K562 (cell line): ENCODE data around the gene HK2. TPM values are rescaled to one million over a fixed set of nuclear protein-coding genes. Genes with fewer than 3 reads are reported as not detected.

ENCODE experiments used
- ATAC-seq: fragments of 200-7000 bp; cut with Tn5 transposase; 3 replicates; pipeline ENCODE4 v1.9.1; 2020; ENCODE audit warnings: moderate library complexity
- BruUV-seq: library from RNA; stranded (reverse); fragments of 400-500 nt; replicated peaks from 2 replicates; lab custom pipeline; 2021; lab: Mats Ljungman, UMichigan
- CTCF ChIA-PET: fragments of 300-600 bp; formaldehyde crosslinking; extraction: SDS; loops from one replicate; lab custom pipeline; 2021; ENCODE audit warnings: low intra/inter-chr PET ratio; lab: Yijun Ruan, JAX
- POLR2A ChIA-PET: fragments of 300-600, 350-650 bp; sonication (Branson Sonifier 250); formaldehyde crosslinking; extraction: SDS; loops from one replicate; lab custom pipeline; 2021; ENCODE audit warnings: antibody characterized with exemption, inconsistent platforms; lab: Yijun Ruan, JAX
- DNase-seq, 4 experiments: peaks; one replicate each; pipeline versions ENCODE4 v3.0.0 to v3.0.0-alpha.2; 2011 to 2018; ENCODE audit warnings: low spot score in 3 of 4, mixed read lengths in 3 of 4; ENCODE audit errors: extremely low read depth in 1 of 4
- FAIRE-seq: peaks from 2 replicates; lab custom pipeline; 2011; peaks lifted over from hg19 to GRCh38; lab: Jason Lieb, UNC
- H2AFZ ChIP-seq: 2 replicates; pipeline ENCODE4 v1.6.0; 2011; ENCODE audit warnings: low read depth, low read length, control low read depth, inconsistent platforms
- H3K27ac ChIP-seq: fragments of 200-600 bp; 3 replicates; pipeline ENCODE4 v1.8.0; 2011; ENCODE audit warnings: low read depth, mild to moderate bottlenecking, control low read depth, inconsistent platforms, low read length, moderate library complexity, mixed read lengths; ENCODE audit errors: extremely low read depth
- H3K27me3 ChIP-seq, 2 experiments: fragments of 300-600 bp in 1 of 2; 2 replicates in 1 of 2; 3 replicates in 1 of 2; pipeline versions ENCODE4 v1.6.0 to v1.8.0; 2011; ENCODE audit warnings: inconsistent platforms in 2 of 2, low read length in 2 of 2, mild to moderate bottlenecking in 1 of 2, mixed read lengths in 1 of 2, moderate library complexity in 1 of 2; ENCODE audit not compliant: control insufficient read depth in 2 of 2, insufficient read depth in 2 of 2
- H3K36me3 ChIP-seq: fragments of 300-600 bp; 3 replicates; pipeline ENCODE4 v1.8.0; 2011; ENCODE audit warnings: mild to moderate bottlenecking, low read length, inconsistent platforms; ENCODE audit not compliant: control insufficient read depth, insufficient read depth
- H3K4me1 ChIP-seq, 2 experiments: fragments of 200-600 bp in 1 of 2; replicated peaks in 1 of 2; 2 replicates in 1 of 2; 3 replicates in 1 of 2; pipeline versions ENCODE4 v1.5.1 to v1.8.0; 2011; ENCODE audit warnings: inconsistent platforms in 2 of 2, low read length in 2 of 2, mild to moderate bottlenecking in 1 of 2, mixed read lengths in 1 of 2, moderate library complexity in 1 of 2; ENCODE audit not compliant: control insufficient read depth in 2 of 2, insufficient read depth in 2 of 2
- H3K4me2 ChIP-seq: 2 replicates; pipeline ENCODE4 v1.6.1; 2011; ENCODE audit warnings: low read length, control low read depth, inconsistent platforms, mixed read lengths; ENCODE audit not compliant: insufficient read depth
- H3K4me3 ChIP-seq: fragments of 200-600 bp; sonication (generic), shearing (Covaris generic); 2 replicates; pipeline ENCODE4 v1.5.1; 2016; ENCODE audit warnings: control low read depth, inconsistent platforms
- H3K79me2 ChIP-seq: fragments of 200-600 bp; 3 replicates; pipeline ENCODE4 v1.8.0; 2011; ENCODE audit warnings: low read length, inconsistent platforms; ENCODE audit not compliant: control insufficient read depth, insufficient read depth
- H3K9ac ChIP-seq, 2 experiments: 2 replicates each; pipeline versions ENCODE4 v1.6.0 to v1.6.1; 2011; ENCODE audit warnings: low read depth in 2 of 2, low read length in 2 of 2, control low read depth in 1 of 2, inconsistent platforms in 1 of 2, mild to moderate bottlenecking in 1 of 2, mixed read lengths in 1 of 2; ENCODE audit not compliant: insufficient read depth in 1 of 2
- H3K9me1 ChIP-seq: one replicate; pipeline ENCODE4 v1.6.0; 2011; ENCODE audit warnings: inconsistent platforms, mild to moderate bottlenecking, low read length, moderate library complexity; ENCODE audit not compliant: control insufficient read depth, insufficient read depth
- H3K9me3 ChIP-seq: replicated peaks from 2 replicates; pipeline ENCODE4 v1.5.1; 2011; ENCODE audit warnings: low read depth, low read length, inconsistent platforms; ENCODE audit not compliant: control insufficient read depth, insufficient read depth
- H4K20me1 ChIP-seq: replicated peaks from 2 replicates; pipeline ENCODE4 v1.6.1; 2011; ENCODE audit warnings: low read length, inconsistent platforms, mixed read lengths; ENCODE audit not compliant: control insufficient read depth, insufficient read depth
- CREBBP ChIP-seq: IDR thresholded peaks from one replicate; pipeline ENCODE4 v1.6.1; 2012; ENCODE audit warnings: low read depth, mild to moderate bottlenecking, control low read depth, inconsistent platforms, low read length
- FOXA3 ChIP-seq, 2 experiments: fragments of 450-650 bp in 1 of 2; sonication (generic) in 1 of 2; formaldehyde crosslinking; IDR thresholded peaks in 1 of 2; conservative IDR thresholded peaks in 1 of 2; 2 replicates each; pipeline versions ENCODE4 v1.4.0 to v1.8.0; 2020 to 2022; ENCODE audit warnings: mild to moderate bottlenecking in 2 of 2, missing genetic modification reagents in 1 of 2
- NFIC ChIP-seq: fragments of 450-650 bp; IDR thresholded peaks from 2 replicates; pipeline ENCODE4 v1.6.1; 2017; ENCODE audit warnings: mild to moderate bottlenecking, inconsistent platforms
- OTX1 ChIP-seq: fragments of 450-650 bp; formaldehyde crosslinking; IDR thresholded peaks from 2 replicates; pipeline ENCODE4 v1.4.0; 2022; ENCODE audit warnings: mild to moderate bottlenecking
- PURB ChIP-seq: sonication (generic); formaldehyde crosslinking; IDR thresholded peaks from 2 replicates; pipeline ENCODE4 v1.9.0; 2021; ENCODE audit warnings: low read depth, mild to moderate bottlenecking, missing genetic modification reagents
- SREBF1 ChIP-seq: fragments of 150-350 bp; IDR thresholded peaks from 2 replicates; pipeline ENCODE4 v1.6.1; 2014; ENCODE audit warnings: antibody characterized with exemption, low read depth, low read length, borderline replicate concordance
- ZBTB8A ChIP-seq: fragments of 450-650 bp; IDR thresholded peaks from 2 replicates; pipeline ENCODE4 v1.6.1; 2018; ENCODE audit warnings: mild to moderate bottlenecking, moderate library complexity; ENCODE audit not compliant: partially characterized antibody
- ZNF561 ChIP-seq: fragments of 450-650 bp; formaldehyde crosslinking; conservative IDR thresholded peaks from 2 replicates; pipeline ENCODE4 v1.4.0; 2020; ENCODE audit warnings: mild to moderate bottlenecking, moderate library complexity
- WGBS: fragments of 100-300 bp; shearing (Covaris generic); methylation state at CpG from one replicate; pipeline ENCODE4 v1.1.6; 2016; ENCODE audit warnings: low coverage, mixed read lengths; ENCODE audit not compliant: insufficient coverage; ENCODE audit errors: missing lambda C conversion rate; 5-methylcytosine and 5-hydroxymethylcytosine counted together
- in situ Hi-C: fragments of 300-500 bp; cut with MboI; formaldehyde crosslinking; loops from 4 replicates; pipeline ENCODE4 v1.15.0; 2018; ENCODE audit warnings: inconsistent platforms, mixed read lengths
- intact Hi-C: fragments of 100-400 bp; cut with micrococcal nuclease; formaldehyde crosslinking; loops from 2 replicates; pipeline ENCODE4 v1.14.2; 2022
- polyA plus RNA-seq, 8 experiments: library from polyadenylated mRNA; depleted of rRNA in 4 of 8; stranded (reverse) in 5 of 8; unstranded in 3 of 8; fragments of >200 nt; fragmentation: Nextera tagmentation in 2 of 8; fragmentation: Illumina TruSeq in 1 of 8; extraction: Ambion mirVana in 2 of 8; extraction: Trizol in 1 of 8; gene quantifications; 2 replicates each; pipeline versions ENCODE4 v1.2.1 to v1.2.3, GENCODE V29; 2011 to 2014; ENCODE audit warnings: inconsistent platforms in 1 of 8, missing spikeins in 1 of 8
- total RNA-seq, 7 experiments: library from RNA; depleted of rRNA in 6 of 7; stranded (reverse); fragments of >200 nt in 6 of 7; fragmentation: Illumina TruSeq in 2 of 7; extraction: Trizol in 2 of 7; gene quantifications; 2 replicates each; pipeline versions ENCODE4 v1.2.1 to v1.2.3, GENCODE V29; 2011 to 2021; ENCODE audit warnings: low replicate concordance in 1 of 7
- TF ChIP-seq, protein P1 (sequence below): fragments of 250-450 bp; sonication (Bioruptor Pico); IDR thresholded peaks from 2 replicates; pipeline ENCODE4 v1.6.1; 2021; ENCODE audit warnings: mild to moderate bottlenecking
- TF ChIP-seq, protein P2 (sequence below): fragments of 150-350 bp; IDR thresholded peaks from 2 replicates; pipeline ENCODE4 v1.6.1; 2014; ENCODE audit warnings: low read depth, mild to moderate bottlenecking, low read length, borderline replicate concordance
- TF ChIP-seq, protein P3 (sequence below): fragments of 450-650 bp; IDR thresholded peaks from 2 replicates; pipeline ENCODE4 v1.6.1; 2018; ENCODE audit not compliant: partially characterized antibody
- TF ChIP-seq, protein P4 (sequence below): fragments of 250-450 bp; sonication (Bioruptor Pico); IDR thresholded peaks from 2 replicates; pipeline ENCODE4 v1.8.0; 2022; ENCODE audit warnings: inconsistent platforms, mild to moderate bottlenecking, moderate library complexity, borderline replicate concordance

HK2 gene
- total and polyA plus RNA-seq, 9 of the 15 experiments (the other 6 are each of a cell fraction or from before 2014, with no cell fraction given), result 4.7 to 56.0 (median 19.9) TPM

DNA sequence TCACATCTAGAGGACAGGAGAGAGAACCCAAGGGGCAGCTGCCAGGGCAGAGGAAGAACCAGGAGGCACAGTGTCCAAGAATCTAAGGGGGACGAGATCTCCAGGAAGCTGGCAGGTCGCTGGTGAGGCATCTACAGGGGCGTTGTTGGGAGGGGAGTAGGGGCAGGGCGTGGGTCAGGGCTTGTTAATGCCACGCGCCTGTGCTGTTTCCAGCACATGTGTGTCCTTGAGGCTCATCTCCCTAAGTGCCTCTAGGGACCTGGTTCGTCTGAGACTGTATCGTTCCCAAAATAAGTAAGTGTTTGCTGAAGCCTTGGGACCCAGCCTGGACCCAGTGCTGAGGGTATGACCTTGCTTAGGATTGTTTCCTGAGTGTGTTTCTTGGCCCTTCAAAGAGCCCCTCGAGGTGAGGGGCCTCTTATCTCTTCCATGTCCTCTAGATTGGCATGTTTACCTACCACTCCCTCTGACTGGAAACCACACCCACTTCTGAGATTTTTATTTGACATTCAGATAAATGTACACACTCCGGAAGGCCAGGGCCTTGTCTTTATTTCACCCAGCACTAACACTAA is 22.2 kb downstream of the HK2 start:
- Histone ChIP-seq H3K9me1 (peaks cover 3% of the 10 kb centered on the region), H3K79me2 (peaks cover 27% of the 10 kb centered on the region), H3K9me3 (no peaks in the 10 kb centered on the region), H3K4me1 (no peaks in the 10 kb centered on the region; a peak in 3 of 5 replicates), H3K4me2 (no peak overlapping the region), H3K9ac (no peak overlapping the region), H2AFZ (no peak overlapping the region), H4K20me1 (peaks cover 38% of the 10 kb centered on the region), H3K4me3 (no peak overlapping the region), H3K27me3 (no peaks in the 10 kb centered on the region), H3K36me3 (peaks cover 64% of the 10 kb centered on the region), H3K27ac (no peak overlapping the region)
- no peak for ATAC-seq
- CTCF ChIA-PET, result no interaction called here
- DNase-seq, result no peak
- in situ Hi-C loops (no loop called here), intact Hi-C loops (no loop called here)
- no peak for FAIRE-seq
- POLR2A ChIA-PET, result no interaction called here
- WGBS, result 73% methylated on average over 10 of the region's 10 CpGs
- BruUV-seq, result no TSS peak
- TF ChIP-seq, protein P1, sequence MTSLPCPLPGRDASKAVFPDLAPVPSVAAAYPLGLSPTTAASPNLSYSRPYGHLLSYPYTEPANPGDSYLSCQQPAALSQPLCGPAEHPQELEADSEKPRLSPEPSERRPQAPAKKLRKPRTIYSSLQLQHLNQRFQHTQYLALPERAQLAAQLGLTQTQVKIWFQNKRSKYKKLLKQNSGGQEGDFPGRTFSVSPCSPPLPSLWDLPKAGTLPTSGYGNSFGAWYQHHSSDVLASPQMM (CRISPR knock-in tag), result no peak
- TF ChIP-seq, protein P2, sequence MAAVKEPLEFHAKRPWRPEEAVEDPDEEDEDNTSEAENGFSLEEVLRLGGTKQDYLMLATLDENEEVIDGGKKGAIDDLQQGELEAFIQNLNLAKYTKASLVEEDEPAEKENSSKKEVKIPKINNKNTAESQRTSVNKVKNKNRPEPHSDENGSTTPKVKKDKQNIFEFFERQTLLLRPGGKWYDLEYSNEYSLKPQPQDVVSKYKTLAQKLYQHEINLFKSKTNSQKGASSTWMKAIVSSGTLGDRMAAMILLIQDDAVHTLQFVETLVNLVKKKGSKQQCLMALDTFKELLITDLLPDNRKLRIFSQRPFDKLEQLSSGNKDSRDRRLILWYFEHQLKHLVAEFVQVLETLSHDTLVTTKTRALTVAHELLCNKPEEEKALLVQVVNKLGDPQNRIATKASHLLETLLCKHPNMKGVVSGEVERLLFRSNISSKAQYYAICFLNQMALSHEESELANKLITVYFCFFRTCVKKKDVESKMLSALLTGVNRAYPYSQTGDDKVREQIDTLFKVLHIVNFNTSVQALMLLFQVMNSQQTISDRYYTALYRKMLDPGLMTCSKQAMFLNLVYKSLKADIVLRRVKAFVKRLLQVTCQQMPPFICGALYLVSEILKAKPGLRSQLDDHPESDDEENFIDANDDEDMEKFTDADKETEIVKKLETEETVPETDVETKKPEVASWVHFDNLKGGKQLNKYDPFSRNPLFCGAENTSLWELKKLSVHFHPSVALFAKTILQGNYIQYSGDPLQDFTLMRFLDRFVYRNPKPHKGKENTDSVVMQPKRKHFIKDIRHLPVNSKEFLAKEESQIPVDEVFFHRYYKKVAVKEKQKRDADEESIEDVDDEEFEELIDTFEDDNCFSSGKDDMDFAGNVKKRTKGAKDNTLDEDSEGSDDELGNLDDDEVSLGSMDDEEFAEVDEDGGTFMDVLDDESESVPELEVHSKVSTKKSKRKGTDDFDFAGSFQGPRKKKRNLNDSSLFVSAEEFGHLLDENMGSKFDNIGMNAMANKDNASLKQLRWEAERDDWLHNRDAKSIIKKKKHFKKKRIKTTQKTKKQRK, result no peak
- TF ChIP-seq ZBTB8A (no peak), NFIC (no peak), ZNF561 (CRISPR knock-in tag) (no peak), OTX1 (no peak), FOXA3 (CRISPR knock-in tag; conservative IDR thresholded peaks at IDR 0.05 in 1 of 2, IDR thresholded peaks at IDR 0.05 in 1 of 2) (peak in 1 of 2 experiments; percentile 37; a peak in 1 of 4 replicates), CREBBP (no peak), SREBF1 (no peak), PURB (CRISPR knock-in tag) (no peak)
- TF ChIP-seq, protein P3, sequence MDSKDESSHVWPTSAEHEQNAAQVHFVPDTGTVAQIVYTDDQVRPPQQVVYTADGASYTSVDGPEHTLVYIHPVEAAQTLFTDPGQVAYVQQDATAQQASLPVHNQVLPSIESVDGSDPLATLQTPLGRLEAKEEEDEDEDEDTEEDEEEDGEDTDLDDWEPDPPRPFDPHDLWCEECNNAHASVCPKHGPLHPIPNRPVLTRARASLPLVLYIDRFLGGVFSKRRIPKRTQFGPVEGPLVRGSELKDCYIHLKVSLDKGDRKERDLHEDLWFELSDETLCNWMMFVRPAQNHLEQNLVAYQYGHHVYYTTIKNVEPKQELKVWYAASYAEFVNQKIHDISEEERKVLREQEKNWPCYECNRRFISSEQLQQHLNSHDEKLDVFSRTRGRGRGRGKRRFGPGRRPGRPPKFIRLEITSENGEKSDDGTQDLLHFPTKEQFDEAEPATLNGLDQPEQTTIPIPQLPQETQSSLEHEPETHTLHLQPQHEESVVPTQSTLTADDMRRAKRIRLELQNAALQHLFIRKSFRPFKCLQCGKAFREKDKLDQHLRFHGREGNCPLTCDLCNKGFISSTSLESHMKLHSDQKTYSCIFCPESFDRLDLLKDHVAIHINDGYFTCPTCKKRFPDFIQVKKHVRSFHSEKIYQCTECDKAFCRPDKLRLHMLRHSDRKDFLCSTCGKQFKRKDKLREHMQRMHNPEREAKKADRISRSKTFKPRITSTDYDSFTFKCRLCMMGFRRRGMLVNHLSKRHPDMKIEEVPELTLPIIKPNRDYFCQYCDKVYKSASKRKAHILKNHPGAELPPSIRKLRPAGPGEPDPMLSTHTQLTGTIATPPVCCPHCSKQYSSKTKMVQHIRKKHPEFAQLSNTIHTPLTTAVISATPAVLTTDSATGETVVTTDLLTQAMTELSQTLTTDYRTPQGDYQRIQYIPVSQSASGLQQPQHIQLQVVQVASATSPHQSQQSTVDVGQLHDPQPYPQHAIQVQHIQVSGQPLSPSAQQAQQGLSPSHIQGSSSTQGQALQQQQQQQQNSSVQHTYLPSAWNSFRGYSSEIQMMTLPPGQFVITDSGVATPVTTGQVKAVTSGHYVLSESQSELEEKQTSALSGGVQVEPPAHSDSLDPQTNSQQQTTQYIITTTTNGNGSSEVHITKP, result no peak
- TF ChIP-seq, protein P4, sequence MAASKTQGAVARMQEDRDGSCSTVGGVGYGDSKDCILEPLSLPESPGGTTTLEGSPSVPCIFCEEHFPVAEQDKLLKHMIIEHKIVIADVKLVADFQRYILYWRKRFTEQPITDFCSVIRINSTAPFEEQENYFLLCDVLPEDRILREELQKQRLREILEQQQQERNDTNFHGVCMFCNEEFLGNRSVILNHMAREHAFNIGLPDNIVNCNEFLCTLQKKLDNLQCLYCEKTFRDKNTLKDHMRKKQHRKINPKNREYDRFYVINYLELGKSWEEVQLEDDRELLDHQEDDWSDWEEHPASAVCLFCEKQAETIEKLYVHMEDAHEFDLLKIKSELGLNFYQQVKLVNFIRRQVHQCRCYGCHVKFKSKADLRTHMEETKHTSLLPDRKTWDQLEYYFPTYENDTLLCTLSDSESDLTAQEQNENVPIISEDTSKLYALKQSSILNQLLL (CRISPR knock-in tag), result no peak
